PC-9 (cell line): ENCODE data around the gene PHRF1. TPM values are rescaled to one million over a fixed set of nuclear protein-coding genes. Genes with fewer than 3 reads are reported as not detected.

Source experiments
- BruUV-seq: library from RNA; stranded (reverse); fragments of 400-500 nt; replicated peaks from 2 replicates; lab custom pipeline; 2021; lab: Mats Ljungman, UMichigan
- CTCF ChIA-PET: fragments of 300-600 bp; sonication (Branson Sonifier 250); formaldehyde crosslinking; loops from one replicate; lab custom pipeline; 2022; ENCODE audit warnings: antibody characterized with exemption; lab: Charles Lee
- POLR2A ChIA-PET: fragments of 300-600 bp; sonication (Branson Sonifier 250); formaldehyde crosslinking; loops from one replicate; lab custom pipeline; 2022; ENCODE audit warnings: antibody characterized with exemption; ENCODE audit not compliant: unreplicated experiment; lab: Charles Lee
- DNase-seq, 2 experiments: peaks; one replicate each; pipeline versions ENCODE4 v3.0.0 to v3.0.0-alpha.2; 2015 to 2022; ENCODE audit warnings: mixed read lengths in 1 of 2
- H2AFZ ChIP-seq: fragments of 200-600 bp; sonication (generic); 2 replicates; pipeline ENCODE4 v1.8.1; 2017; ENCODE audit warnings: antibody characterized with exemption
- H3F3A ChIP-seq: fragments of 200-600 bp; sonication (generic); 2 replicates; pipeline ENCODE4 v1.8.1; 2017; ENCODE audit warnings: antibody characterized with exemption, mild to moderate bottlenecking, low read depth; ENCODE audit not compliant: insufficient read depth
- H3K27ac ChIP-seq: fragments of 200-600 bp; sonication (generic); 2 replicates; pipeline ENCODE4 v1.6.1; 2016; ENCODE audit warnings: mixed run types
- H3K27me3 ChIP-seq: fragments of 200-600 bp; sonication (generic); 2 replicates; pipeline ENCODE4 v1.6.1; 2016; ENCODE audit warnings: low read depth, mixed run types; ENCODE audit not compliant: insufficient read depth
- H3K36me3 ChIP-seq: fragments of 200-600 bp; sonication (generic); 2 replicates; pipeline ENCODE4 v1.6.1; 2016; ENCODE audit warnings: low read depth, mixed run types
- H3K4me1 ChIP-seq: fragments of 200-600 bp; sonication (generic); replicated peaks from 2 replicates; pipeline ENCODE4 v1.6.1; 2016; ENCODE audit warnings: mixed run types; ENCODE audit not compliant: insufficient read depth
- H3K4me2 ChIP-seq: fragments of 200-600 bp; sonication (generic); 2 replicates; pipeline ENCODE4 v1.6.1; 2017; ENCODE audit warnings: mixed run types
- H3K4me3 ChIP-seq: fragments of 200-600 bp; sonication (generic); 2 replicates; pipeline ENCODE4 v1.6.1; 2016; ENCODE audit warnings: mixed run types
- H3K79me2 ChIP-seq: fragments of 200-600 bp; sonication (generic); 2 replicates; pipeline ENCODE4 v1.6.1; 2017; ENCODE audit warnings: low read depth, mixed run types
- H3K9me2 ChIP-seq: fragments of 200-600 bp; sonication (generic); 2 replicates; pipeline ENCODE4 v1.8.1; 2017; ENCODE audit warnings: mild to moderate bottlenecking; ENCODE audit not compliant: insufficient read depth
- H3K9me3 ChIP-seq: fragments of 200-600 bp; sonication (generic); 2 replicates; pipeline ENCODE4 v1.8.1; 2016; ENCODE audit warnings: low read depth; ENCODE audit not compliant: insufficient read depth
- H4K20me1 ChIP-seq: fragments of 200-600 bp; sonication (generic); 2 replicates; pipeline ENCODE4 v1.8.1; 2017; ENCODE audit not compliant: insufficient read depth
- CTCF ChIP-seq: fragments of 200-600 bp; sonication (generic); conservative IDR thresholded peaks from 2 replicates; pipeline ENCODE4 v1.6.1; 2017; ENCODE audit warnings: mixed run types, antibody characterized with exemption, mild to moderate bottlenecking, moderate library complexity
- EZH2 ChIP-seq: fragments of 200-600 bp; sonication (generic); IDR thresholded peaks from 2 replicates; pipeline ENCODE4 v1.8.0; 2017; ENCODE audit warnings: antibody characterized with exemption, low read depth
- intact Hi-C: fragments of 100-400 bp; cut with micrococcal nuclease; formaldehyde crosslinking; loops from one replicate; pipeline ENCODE4 v1.10.0; 2022; ENCODE audit not compliant: unreplicated experiment
- total RNA-seq: library from RNA; stranded (reverse); gene quantifications from 2 replicates; pipeline ENCODE4 v1.2.3, GENCODE V29; 2021

PHRF1 gene
- total RNA-seq, 1 experiment from 2014 or later, result 21.7 TPM

- no peaks in the 10 kb centered on the region for H3K27me3 ChIP-seq
- no peaks in the 10 kb centered on the region for H3K36me3 ChIP-seq
Measured at GRCh38 chr11:589798-590197, 13.5 kb downstream of the PHRF1 start.

DNA sequence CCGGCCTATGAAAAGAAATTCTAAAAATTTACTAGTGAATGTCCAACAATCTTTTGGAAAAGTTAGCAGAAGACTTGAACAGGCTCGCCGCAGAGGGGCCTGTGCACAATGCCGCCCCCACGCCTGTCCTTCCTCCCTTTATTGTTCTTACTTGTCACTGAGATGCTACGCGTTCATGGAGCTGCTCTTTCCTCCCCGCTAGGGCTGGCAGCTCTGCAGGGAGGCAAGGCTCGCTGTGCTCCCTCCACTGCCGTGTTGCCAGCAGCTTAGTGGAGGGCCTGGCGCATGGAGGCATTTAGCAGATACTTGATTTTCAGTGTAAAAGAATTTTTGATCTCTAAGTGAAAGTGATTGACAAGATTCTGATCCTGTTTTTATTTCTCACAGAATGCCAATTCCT, 14.7 kb downstream of the PHRF1 start:
- Histone ChIP-seq H3K4me3 (no peak overlapping the region), H3K4me2 (no peak overlapping the region), H3K27ac (no peak overlapping the region), H3K9me3 (no peaks in the 10 kb centered on the region), H3K4me1 (no peaks in the 10 kb centered on the region), H2AFZ (no peak overlapping the region), H4K20me1 (peaks cover 10% of the 10 kb centered on the region), H3K36me3 (no peaks in the 10 kb centered on the region), H3K9me2 (no peaks in the 10 kb centered on the region), H3F3A (no peaks in the 10 kb centered on the region; the same call in 1 of the 2 replicates), H3K27me3 (no peaks in the 10 kb centered on the region), H3K79me2 (no peaks in the 10 kb centered on the region)
- BruUV-seq, result no TSS peak
- ChIA-PET POLR2A (no interaction called here), CTCF (no interaction called here)
- DNase-seq, result no peak
- TF ChIP-seq EZH2 (no peak), CTCF (no peak)
- intact Hi-C loops, result no loop called here

More at GRCh38 chr11:589798-590197, 13.5 kb downstream of the PHRF1 start:
- CTCF ChIA-PET, result no interaction called here
- Histone ChIP-seq H4K20me1 (peaks cover 10% of the 10 kb centered on the region), H3K27ac (no peak overlapping the region), H3K4me3 (no peak overlapping the region), H3K9me3 (no peaks in the 10 kb centered on the region), H2AFZ (no peak overlapping the region), H3F3A (no peaks in the 10 kb centered on the region; the same call in 1 of the 2 replicates), H3K4me1 (no peaks in the 10 kb centered on the region), H3K9me2 (no peaks in the 10 kb centered on the region), H3K79me2 (no peaks in the 10 kb centered on the region), H3K4me2 (no peak overlapping the region)
- no peak for TF ChIP-seq CTCF
- no peak for TF ChIP-seq EZH2
- no TSS peak for BruUV-seq
- intact Hi-C loops, result no loop called here
- no peak for DNase-seq
- POLR2A ChIA-PET, result no interaction called here

- no peak for DNase-seq
- BruUV-seq, result no TSS peak
- CTCF ChIA-PET, result no interaction called here
Measured at GRCh38 chr11:592501-592900, 16.2 kb downstream of the PHRF1 start.

More at GRCh38 chr11:592501-592900, 16.2 kb downstream of the PHRF1 start:
- Histone ChIP-seq H3K4me2 (no peak overlapping the region), H3K27ac (no peak overlapping the region), H3K9me3 (no peaks in the 10 kb centered on the region), H2AFZ (no peak overlapping the region), H3K36me3 (no peaks in the 10 kb centered on the region), H4K20me1 (peaks cover 10% of the 10 kb centered on the region), H3F3A (no peaks in the 10 kb centered on the region; the same call in 1 of the 2 replicates), H3K27me3 (no peaks in the 10 kb centered on the region), H3K9me2 (no peaks in the 10 kb centered on the region), H3K4me3 (no peak overlapping the region), H3K79me2 (no peaks in the 10 kb centered on the region), H3K4me1 (no peaks in the 10 kb centered on the region)
- intact Hi-C loops, result no loop called here
- TF ChIP-seq EZH2, result no peak
- TF ChIP-seq CTCF, result no peak
- POLR2A ChIA-PET, result no interaction called here
